Fibroblast of skin of abdomen (primary cell): ENCODE data around the gene PRDM8.

Experiments used
- DNase-seq: peaks from one replicate; pipeline ENCODE4 v3.0.0-alpha.2; 2013

The PRDM8 gene

GRCh38 chr4:80202190-80202711, 4.9 kb downstream of the PRDM8 start:
- peak; percentile 85 for DNase-seq

DNA sequence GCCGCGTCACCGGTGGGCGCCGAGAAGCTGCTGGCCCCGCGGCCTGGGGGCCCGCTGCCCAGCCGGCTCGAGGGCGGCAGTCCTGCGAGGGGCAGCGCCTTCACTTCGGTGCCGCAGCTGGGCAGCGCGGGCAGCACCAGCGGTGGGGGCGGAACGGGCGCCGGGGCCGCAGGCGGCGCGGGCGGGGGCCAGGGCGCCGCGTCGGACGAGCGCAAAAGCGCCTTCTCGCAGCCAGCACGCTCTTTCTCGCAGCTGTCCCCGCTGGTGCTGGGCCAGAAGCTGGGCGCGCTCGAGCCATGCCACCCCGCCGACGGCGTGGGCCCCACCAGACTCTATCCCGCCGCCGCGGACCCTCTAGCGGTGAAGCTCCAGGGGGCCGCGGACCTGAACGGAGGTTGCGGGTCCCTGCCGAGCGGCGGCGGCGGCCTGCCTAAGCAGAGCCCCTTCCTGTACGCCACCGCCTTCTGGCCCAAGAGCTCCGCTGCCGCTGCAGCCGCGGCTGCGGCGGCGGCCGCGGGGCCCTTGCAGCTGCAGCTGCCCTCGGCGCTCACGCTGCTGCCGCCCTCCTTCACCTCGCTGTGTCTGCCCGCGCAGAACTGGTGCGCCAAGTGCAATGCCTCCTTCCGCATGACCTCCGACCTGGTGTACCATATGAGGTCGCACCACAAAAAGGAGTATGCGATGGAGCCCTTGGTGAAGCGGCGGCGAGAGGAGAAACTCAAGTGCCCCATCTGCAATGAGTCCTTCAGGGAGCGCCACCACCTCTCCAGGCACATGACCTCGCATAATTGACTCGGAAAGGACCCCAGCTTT, 5.6 kb downstream of the PRDM8 start:
- peak; percentile 53 for DNase-seq

- DNase-seq, result no peak
Measured at GRCh38 chr4:80204433-80205011, 7.2 kb downstream of the PRDM8 start.

- no peak for DNase-seq
Measured at GRCh38 chr4:80206111-80206510, 8.8 kb downstream of the PRDM8 start.

DNA sequence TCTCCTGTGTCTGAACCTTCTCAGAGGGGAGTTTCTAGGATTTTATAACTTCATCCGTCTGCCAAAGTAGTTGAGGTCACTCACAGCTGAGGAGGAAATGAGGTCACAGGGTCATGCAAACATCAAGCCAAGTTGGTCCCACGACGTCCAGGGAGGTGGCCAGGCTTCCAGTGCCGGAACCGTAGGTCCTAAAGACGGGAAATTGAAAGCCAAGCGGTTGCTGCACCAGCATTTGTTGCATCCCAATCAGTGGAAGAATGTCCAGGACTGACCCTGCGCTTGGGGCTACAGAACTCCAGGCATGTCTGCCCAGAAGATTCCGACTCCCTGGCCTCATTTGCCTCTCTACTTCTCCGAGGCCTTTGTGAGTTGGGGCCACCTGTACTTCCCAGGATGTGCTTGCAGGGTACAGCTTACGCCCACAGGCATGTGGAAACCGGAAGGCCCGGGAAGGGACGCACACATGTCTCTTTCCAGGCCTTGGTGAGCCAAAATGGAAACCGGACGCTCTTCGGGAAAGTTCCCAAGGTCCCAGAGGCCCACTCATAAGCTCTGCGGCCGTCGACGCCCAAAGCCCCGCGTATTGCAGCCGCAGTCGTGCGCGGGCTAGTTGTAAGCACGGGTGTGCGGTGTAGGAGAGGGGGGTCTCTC, 9.3 kb downstream of the PRDM8 start:
- DNase-seq, result no peak

GRCh38 chr4:80207172-80207583, 9.9 kb downstream of the PRDM8 start:
- DNase-seq, result no peak

- no peak for DNase-seq
Measured at GRCh38 chr4:80207664-80208063, 10.4 kb downstream of the PRDM8 start.

DNA sequence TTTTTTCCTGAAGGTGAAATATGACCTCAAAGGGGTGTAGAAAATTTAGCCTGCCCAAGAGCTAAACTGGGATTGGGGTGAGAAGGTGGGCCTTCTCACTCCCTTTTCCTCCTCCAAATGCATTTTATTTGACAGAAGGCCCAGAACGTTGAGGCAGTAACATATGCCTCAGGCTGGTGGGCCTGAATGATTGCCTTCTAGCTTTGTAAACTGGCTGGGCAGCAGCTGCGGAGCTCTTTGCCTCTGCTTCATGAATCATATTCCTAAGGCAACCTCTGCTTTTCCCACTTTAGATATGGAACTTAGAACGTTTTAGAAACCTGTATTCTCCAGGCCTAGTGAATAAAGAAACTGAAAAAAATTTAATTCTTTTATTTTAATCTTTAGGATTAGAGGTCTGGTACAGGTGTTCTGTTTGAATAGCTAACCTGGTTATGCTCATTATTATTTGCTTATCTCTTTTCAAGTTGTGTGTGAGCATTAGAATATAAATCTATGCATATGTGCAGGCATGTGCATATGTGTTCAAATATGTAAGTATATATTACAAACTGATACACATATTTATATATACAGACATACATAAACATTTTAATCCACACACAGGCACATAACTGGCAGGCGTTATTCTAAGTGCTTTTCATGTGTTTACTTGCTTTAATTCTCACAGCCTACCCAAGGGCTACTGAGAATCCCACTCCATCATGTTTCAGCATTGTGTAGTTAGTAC, 11.5 kb downstream of the PRDM8 start:
- no peak for DNase-seq

- DNase-seq, result no peak
Measured at GRCh38 chr4:80209340-80209701, 12.0 kb downstream of the PRDM8 start.

DNA sequence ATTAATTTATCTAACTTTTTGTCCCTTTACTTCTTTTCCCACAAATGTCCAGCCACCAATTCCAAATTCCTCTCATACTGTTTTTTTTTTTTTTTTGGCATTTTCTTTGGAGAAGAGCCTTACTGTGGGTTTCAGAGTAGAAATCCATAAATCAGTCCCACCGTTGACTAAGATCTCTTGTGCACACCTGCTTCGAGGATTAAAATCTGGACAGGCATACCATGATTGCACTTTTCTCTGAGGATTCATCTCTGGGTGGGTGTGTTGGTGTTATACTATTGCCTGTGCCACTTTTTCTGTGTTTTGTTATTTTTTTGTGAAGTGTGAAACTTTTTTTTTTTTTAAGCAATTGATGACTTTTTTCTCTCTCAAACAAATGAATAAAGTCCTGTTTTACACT, 13.2 kb downstream of the PRDM8 start:
- no peak for DNase-seq

DNA sequence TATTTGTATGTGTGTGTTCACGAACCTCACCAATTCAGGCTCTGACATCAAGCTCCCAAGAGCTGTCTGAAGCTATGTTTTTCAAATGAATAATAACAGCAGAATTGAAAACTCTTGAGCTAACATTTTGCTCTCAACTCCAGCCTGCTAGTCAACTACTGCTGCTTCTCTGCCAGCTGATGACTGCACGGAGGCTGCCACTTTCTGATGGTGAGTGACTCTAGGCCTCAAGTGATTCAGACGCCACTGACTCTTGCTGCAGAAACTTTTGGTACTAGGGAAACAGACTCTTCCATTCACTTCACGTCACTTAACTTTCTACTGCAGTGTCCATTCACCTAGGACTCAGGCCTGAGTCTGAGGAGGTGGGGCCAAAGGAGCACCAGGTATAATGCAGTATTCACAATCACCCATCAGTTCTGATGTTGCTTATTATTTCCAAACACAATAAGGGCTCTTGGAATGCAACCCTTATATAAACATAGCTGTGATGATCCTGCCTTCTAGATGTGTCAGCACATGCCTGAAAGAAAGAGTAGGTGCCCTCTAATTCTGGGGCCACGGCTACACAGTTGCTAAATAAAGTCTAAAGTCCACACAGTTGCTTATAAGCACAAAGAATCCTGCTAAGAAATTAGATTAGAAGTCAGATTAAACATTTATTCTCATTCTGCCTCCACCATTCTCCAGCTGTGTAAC, 16.0 kb downstream of the PRDM8 start:
- peak; percentile 41 for DNase-seq

- peak; percentile 46 for DNase-seq
Measured at GRCh38 chr4:80215449-80216052, 18.2 kb downstream of the PRDM8 start.

DNA sequence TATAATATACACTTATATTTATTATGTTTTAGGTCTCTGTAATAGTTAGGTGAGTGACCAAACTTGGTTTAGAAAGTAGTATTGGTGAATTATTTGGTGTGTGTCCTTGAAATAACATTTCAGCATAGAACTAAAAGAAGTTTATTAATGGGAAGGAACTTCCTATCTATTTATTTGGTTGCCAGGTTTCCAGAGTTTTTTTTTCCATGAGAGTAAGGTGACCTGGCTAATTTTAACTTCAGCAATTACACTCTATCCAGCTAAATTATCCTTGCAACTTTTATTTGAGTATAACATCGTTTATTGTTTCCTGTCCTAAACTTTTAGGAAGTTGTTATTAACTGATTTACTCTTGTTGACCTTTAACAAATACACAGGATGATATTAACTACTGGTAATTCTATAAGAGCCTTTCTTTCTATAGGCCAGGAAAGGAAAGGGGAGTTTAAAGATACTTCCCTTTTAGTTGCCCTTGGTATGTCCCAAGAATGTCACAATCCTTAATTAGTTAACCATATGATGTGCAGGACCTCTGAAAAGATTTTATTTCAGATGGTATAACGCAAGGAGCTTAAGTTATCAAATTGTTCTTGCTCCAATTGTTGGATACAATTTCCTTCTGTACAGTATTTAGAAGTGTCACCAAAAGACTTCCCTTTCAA, 18.9 kb downstream of the PRDM8 start:
- DNase-seq, result no peak

- DNase-seq, result peak; percentile 79
Measured at GRCh38 chr4:80219301-80220025, 22.2 kb downstream of the PRDM8 start.

GRCh38 chr4:80220711-80221110, 23.4 kb downstream of the PRDM8 start:
- no peak for DNase-seq

- peak; percentile 47 for DNase-seq
Measured at GRCh38 chr4:80221161-80221560, 23.9 kb downstream of the PRDM8 start.

- DNase-seq, result peak; percentile 78
Measured at GRCh38 chr4:80225595-80225994, 28.3 kb downstream of the PRDM8 start.

GRCh38 chr4:80226094-80226493, 28.8 kb downstream of the PRDM8 start:
- DNase-seq, result peak; percentile 61

- no peak for DNase-seq
Measured at GRCh38 chr4:80228460-80228859, 31.2 kb downstream of the PRDM8 start.

DNA sequence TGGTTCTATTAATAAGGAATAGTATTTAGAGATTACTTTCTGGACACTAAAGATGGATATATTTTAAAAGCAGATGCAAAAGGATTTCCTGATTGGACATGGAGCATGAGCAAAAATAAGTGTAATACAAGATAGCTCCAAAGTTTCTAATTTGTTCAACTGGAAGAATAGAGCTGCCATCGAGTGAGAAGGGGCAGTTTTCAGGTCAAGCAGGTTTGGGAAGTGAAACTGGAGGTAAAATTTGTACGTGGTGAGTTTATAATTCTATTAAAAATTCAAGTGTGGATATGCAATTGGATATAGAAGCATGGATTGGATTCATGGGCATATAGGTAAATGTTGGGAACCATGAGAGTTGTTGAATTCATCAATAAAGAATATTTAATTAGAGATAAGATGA, 31.8 kb downstream of the PRDM8 start:
- no peak for DNase-seq

GRCh38 chr4:80229590-80229989, 32.3 kb downstream of the PRDM8 start:
- DNase-seq, result no peak
